Left lung (tissue), 10 donors: ENCODE measurements around the gene ELL. TPM values are rescaled to one million over a fixed set of nuclear protein-coding genes. Genes with fewer than 3 reads are reported as not detected.

ENCODE experiments used
- ATAC-seq: fragments of 200-7000 bp; cut with Tn5 transposase; one replicate; pipeline ENCODE4 v1.9.1; 2020; ENCODE audit warnings: moderate library complexity
- DNase-seq, 4 donors: peaks; one replicate each; pipeline ENCODE4 v3.0.0-alpha.2; 2013 to 2020
- H3K27ac ChIP-seq, 2 donors: fragments of 200-600 bp; sonication (generic) in 1 of 2; one replicate each; pipeline versions ENCODE4 v1.5.0 to v1.8.0; 2020 to 2021
- H3K27me3 ChIP-seq, 2 donors: fragments of 200-600 bp; sonication (generic) in 1 of 2; one replicate each; pipeline versions ENCODE4 v1.5.0 to v1.8.0; 2020 to 2021
- H3K36me3 ChIP-seq, 2 donors: fragments of 200-600 bp; sonication (generic) in 1 of 2; one replicate each; pipeline versions ENCODE4 v1.5.0 to v1.8.0; 2020 to 2021
- H3K4me1 ChIP-seq, 2 donors: fragments of 200-600 bp; one replicate each; pipeline ENCODE4 v1.8.0; 2021
- H3K4me3 ChIP-seq, 2 donors: fragments of 200-600 bp; sonication (generic) in 1 of 2; one replicate each; pipeline versions ENCODE4 v1.5.0 to v1.8.0; 2020 to 2021; ENCODE audit warnings: mild to moderate bottlenecking in 1 of 2
- H3K9me3 ChIP-seq, 2 donors: fragments of 200-600 bp; sonication (generic) in 1 of 2; one replicate each; pipeline versions ENCODE4 v1.5.0 to v1.8.0; 2020 to 2021
- CTCF ChIP-seq, 2 donors: fragments of 200-600 bp; sonication (generic) in 1 of 2; IDR thresholded peaks; one replicate each; pipeline versions ENCODE4 v1.5.0 to v1.8.0; 2021; ENCODE audit warnings: antibody characterized with exemption in 2 of 2
- intact Hi-C, 2 donors: fragments of 100-400 bp; cut with DNase I; formaldehyde crosslinking; loops; one replicate each; pipeline versions ENCODE4 v1.11.2 to v1.14.2; 2022
- polyA plus RNA-seq, 6 donors: library from polyadenylated mRNA; unstranded; fragments of 120-200 nt; gene quantifications; one replicate each; pipeline ENCODE4 v1.2.1, GENCODE V29; 2013; ENCODE audit not compliant: insufficient read length in 6 of 6
- total RNA-seq, 2 donors: library from RNA; stranded (reverse); fragmentation: NEBNext Ultra II Directional; extraction: Animal tissue kit (Norgen Biotek cat#: 25700); gene quantifications; one replicate each; pipeline ENCODE4 v1.2.1, GENCODE V29; 2021
- donor health status: DM: no; HTN: yes; CAD: no.
- donor health status: DM: no; HTN: no; CAD: no.

ELL gene
- total and polyA plus RNA-seq, 8 donors: 8.5 to 22.9 (median 9.9) TPM

- Histone ChIP-seq H3K9me3 (no peaks in the 10 kb centered on the region), H3K27me3 (peaks cover 0 to 38% of the 10 kb centered on the region in 2 donors), H3K4me3 (peak overlapping the region; percentile 58 to 67), H3K36me3 (no peaks in the 10 kb centered on the region), H3K27ac (peak overlapping the region; percentile 96 to 98), H3K4me1 (peaks cover 47 to 85% of the 10 kb centered on the region in 2 donors)
- TF ChIP-seq CTCF (IDR thresholded peaks at IDR 0.05): no peak
- peak in 1 of 4 donors; percentile 86 for DNase-seq
- intact Hi-C loops: no loop called here
- peak; percentile 1 for ATAC-seq
These were observed 103.2 kb downstream of the ELL start for GRCh38 chr19:18418483-18419194.

- peaks cover 47 to 81% of the 10 kb centered on the region in 2 donors for H3K4me1 ChIP-seq
- intact Hi-C loops: no loop called here
These were observed 103.8 kb downstream of the ELL start for GRCh38 chr19:18418029-18418482.

GRCh38 chr19:18417250-18418028 lies 104.4 kb downstream of the ELL start:
- intact Hi-C loops: no loop called here
- TF ChIP-seq CTCF (IDR thresholded peaks at IDR 0.05): no peak
- DNase-seq: peak; percentile 80 to 95 (median 92)
- Histone ChIP-seq H3K27me3 (peaks cover 0 to 38% of the 10 kb centered on the region in 2 donors), H3K4me1 (peaks cover 47 to 75% of the 10 kb centered on the region in 2 donors), H3K36me3 (no peaks in the 10 kb centered on the region), H3K4me3 (peak overlapping the region; percentile 21 to 58), H3K27ac (peak overlapping the region; percentile 96 to 98), H3K9me3 (no peaks in the 10 kb centered on the region)
- ATAC-seq: peak; percentile 58

More at GRCh38 chr19:18418029-18418482, 103.8 kb downstream of the ELL start:
- Histone ChIP-seq H3K4me3 (peak overlapping the region; percentile 21 to 58), H3K9me3 (no peaks in the 10 kb centered on the region), H3K27ac (peak overlapping the region; percentile 96 to 98), H3K27me3 (peaks cover 0 to 38% of the 10 kb centered on the region in 2 donors), H3K36me3 (no peaks in the 10 kb centered on the region)
- no peak for TF ChIP-seq CTCF (IDR thresholded peaks at IDR 0.05)
- peak in 2 of 4 donors; percentile 77 to 86 for DNase-seq
- ATAC-seq: no peak

- H3K9me3 ChIP-seq: no peaks in the 10 kb centered on the region
- peak; percentile 66 for ATAC-seq
- peak overlapping the region; percentile 96 to 98 for H3K27ac ChIP-seq
- intact Hi-C loops: no loop called here
- H3K4me1 ChIP-seq: peaks cover 47 to 74% of the 10 kb centered on the region in 2 donors
- H3K4me3 ChIP-seq: peak overlapping the region; percentile 21 to 58
- H3K27me3 ChIP-seq: peaks cover 0 to 38% of the 10 kb centered on the region in 2 donors
- TF ChIP-seq CTCF (IDR thresholded peaks at IDR 0.05): no peak
- peak; percentile 93 to 97 (median 95) for DNase-seq
- H3K36me3 ChIP-seq: no peaks in the 10 kb centered on the region
These were observed 105.1 kb downstream of the ELL start for GRCh38 chr19:18416778-18417249.
